DMS53 treated with DMSO at 0.1 percent for 48 hours (cell line): ENCODE measurements around the gene COL23A1.

ENCODE experiments used
- DNase-seq: peaks from one replicate; lab custom pipeline; 2025; ENCODE audit not compliant: unreplicated experiment; lab: John Stamatoyannopoulos, UW

The COL23A1 gene

DNA sequence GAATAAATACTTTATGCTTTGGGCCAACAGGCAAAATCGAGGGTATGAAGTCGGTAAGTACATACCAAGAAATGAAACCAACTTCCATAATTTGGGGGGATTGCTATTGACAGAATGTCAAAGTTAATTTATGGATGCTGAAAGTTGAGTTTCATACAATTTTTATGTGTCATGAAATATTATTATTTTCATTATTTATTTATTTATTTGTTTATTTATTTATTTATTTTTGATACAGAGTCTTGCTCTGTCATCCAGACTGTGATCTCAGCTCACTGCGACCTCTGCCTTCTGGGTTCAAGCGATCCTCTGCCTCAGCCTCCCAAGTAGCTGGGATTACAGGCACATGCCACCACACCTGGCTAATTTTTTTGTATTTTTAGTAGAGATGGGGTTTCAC, 398.5 kb downstream of the COL23A1 start:
- no peak for DNase-seq

- no peak for DNase-seq
Observed at GRCh38 chr5:178189433-178189832, 400.8 kb downstream of the COL23A1 start.
